Activated naive CD8-positive, alpha-beta T cell (primary cell): ENCODE data around the gene SPECC1L.
A peak's percentile ranks its signal among the peaks of the same experiment; 100 is the strongest.
"Not testable (repeated sequence)": the region's sequence is repeated elsewhere in the genome, so short reads cannot be mapped to it uniquely, and the experiment has no call there.

Source experiments
- H3K27ac Mint-ChIP-seq: one replicate; pipeline ENCODE4 v1.8.0; 2021; ENCODE audit warnings: mixed read lengths
- H3K27me3 Mint-ChIP-seq: one replicate; pipeline ENCODE4 v1.8.0; 2021; ENCODE audit warnings: mixed read lengths
- H3K36me3 Mint-ChIP-seq: one replicate; pipeline ENCODE4 v1.8.0; 2021; ENCODE audit warnings: mixed read lengths
- H3K4me1 Mint-ChIP-seq: one replicate; pipeline ENCODE4 v1.8.0; 2021; ENCODE audit warnings: low read depth, mixed read lengths
- H3K4me3 Mint-ChIP-seq: one replicate; pipeline ENCODE4 v1.8.0; 2021; ENCODE audit warnings: mild to moderate bottlenecking, mixed read lengths
- H3K9me3 Mint-ChIP-seq: one replicate; pipeline ENCODE4 v1.8.0; 2021; ENCODE audit warnings: low read depth, mixed read lengths

The SPECC1L gene

GRCh38 chr22:24259459-24259858 lies 11.2 kb upstream of the SPECC1L start:
- H3K27me3 Mint-ChIP-seq, H3K4me3 Mint-ChIP-seq, H3K36me3 Mint-ChIP-seq, H3K27ac Mint-ChIP-seq, H3K4me1 Mint-ChIP-seq, H3K9me3 Mint-ChIP-seq: not testable (repeated sequence)

- H3K9me3 Mint-ChIP-seq, H3K27ac Mint-ChIP-seq, H3K27me3 Mint-ChIP-seq, H3K4me1 Mint-ChIP-seq, H3K4me3 Mint-ChIP-seq, H3K36me3 Mint-ChIP-seq: not testable (repeated sequence)
Measured at GRCh38 chr22:24262185-24262749, 8.4 kb upstream of the SPECC1L start.

- H3K9me3 Mint-ChIP-seq, H3K27ac Mint-ChIP-seq, H3K4me3 Mint-ChIP-seq, H3K36me3 Mint-ChIP-seq, H3K4me1 Mint-ChIP-seq, H3K27me3 Mint-ChIP-seq: not testable (repeated sequence)
Measured at GRCh38 chr22:24263479-24263878, 7.2 kb upstream of the SPECC1L start.

GRCh38 chr22:24264329-24264896 lies 6.2 kb upstream of the SPECC1L start:
- not testable (repeated sequence) for H3K27ac Mint-ChIP-seq, H3K4me3 Mint-ChIP-seq, H3K36me3 Mint-ChIP-seq, H3K27me3 Mint-ChIP-seq, H3K4me1 Mint-ChIP-seq, H3K9me3 Mint-ChIP-seq

- Mint-ChIP-seq H3K4me3 (no peak overlapping the region), H3K27ac (no peak overlapping the region), H3K27me3 (no peaks in the 10 kb centered on the region), H3K9me3 (no peaks in the 10 kb centered on the region), H3K4me1 (peaks cover 2% of the 10 kb centered on the region), H3K36me3 (no peaks in the 10 kb centered on the region)
Measured at GRCh38 chr22:24265734-24266133, 4.9 kb upstream of the SPECC1L start.

GRCh38 chr22:24266495-24266894 lies 4.1 kb upstream of the SPECC1L start:
- H3K27me3 Mint-ChIP-seq, H3K4me1 Mint-ChIP-seq, H3K27ac Mint-ChIP-seq, H3K36me3 Mint-ChIP-seq, H3K9me3 Mint-ChIP-seq, H3K4me3 Mint-ChIP-seq: not testable (repeated sequence)

- H3K4me3 Mint-ChIP-seq: peak overlapping the region; percentile 88
- H3K27ac Mint-ChIP-seq: peak overlapping the region; percentile 85
- H3K27me3 Mint-ChIP-seq: no peaks in the 10 kb centered on the region
- peaks cover 2% of the 10 kb centered on the region for H3K36me3 Mint-ChIP-seq
- H3K4me1 Mint-ChIP-seq: peaks cover 35% of the 10 kb centered on the region
- H3K9me3 Mint-ChIP-seq: no peaks in the 10 kb centered on the region
Measured at GRCh38 chr22:24271386-24271854, 789 bp downstream of the SPECC1L start.

- not testable (repeated sequence) for H3K27me3 Mint-ChIP-seq, H3K9me3 Mint-ChIP-seq, H3K36me3 Mint-ChIP-seq
- Mint-ChIP-seq H3K27ac (peak overlapping the region; percentile 85), H3K4me3 (peak overlapping the region; percentile 88), H3K4me1 (peaks cover 44% of the 10 kb centered on the region)
Measured at GRCh38 chr22:24273031-24273430, 2.4 kb downstream of the SPECC1L start.

- not testable (repeated sequence) for H3K27ac Mint-ChIP-seq, H3K27me3 Mint-ChIP-seq, H3K4me3 Mint-ChIP-seq, H3K9me3 Mint-ChIP-seq, H3K36me3 Mint-ChIP-seq
- peaks cover 47% of the 10 kb centered on the region for H3K4me1 Mint-ChIP-seq
Measured at GRCh38 chr22:24273906-24274305, 3.3 kb downstream of the SPECC1L start.

- not testable (repeated sequence) for H3K9me3 Mint-ChIP-seq, H3K36me3 Mint-ChIP-seq, H3K4me3 Mint-ChIP-seq, H3K27me3 Mint-ChIP-seq
- peaks cover 53% of the 10 kb centered on the region for H3K4me1 Mint-ChIP-seq
- peak overlapping the region; percentile 58 for H3K27ac Mint-ChIP-seq
Measured at GRCh38 chr22:24274696-24275405, 4.2 kb downstream of the SPECC1L start.

GRCh38 chr22:24280363-24280762 lies 9.7 kb downstream of the SPECC1L start:
- not testable (repeated sequence) for H3K27me3 Mint-ChIP-seq, H3K27ac Mint-ChIP-seq, H3K4me3 Mint-ChIP-seq, H3K36me3 Mint-ChIP-seq, H3K9me3 Mint-ChIP-seq
- H3K4me1 Mint-ChIP-seq: peaks cover 61% of the 10 kb centered on the region

- Mint-ChIP-seq H3K36me3 (peaks cover 4% of the 10 kb centered on the region), H3K27me3 (no peaks in the 10 kb centered on the region), H3K27ac (no peak overlapping the region), H3K9me3 (no peaks in the 10 kb centered on the region), H3K4me3 (no peak overlapping the region), H3K4me1 (peaks cover 66% of the 10 kb centered on the region)
Measured at GRCh38 chr22:24282401-24282800, 11.8 kb downstream of the SPECC1L start.

- no peaks in the 10 kb centered on the region for H3K9me3 Mint-ChIP-seq
Measured at GRCh38 chr22:24284747-24285203, 14.1 kb downstream of the SPECC1L start.

GRCh38 chr22:24285245-24285644 lies 14.6 kb downstream of the SPECC1L start:
- peaks cover 4% of the 10 kb centered on the region for H3K36me3 Mint-ChIP-seq
- H3K27ac Mint-ChIP-seq: peak overlapping the region; percentile 84
- H3K27me3 Mint-ChIP-seq: no peaks in the 10 kb centered on the region
- H3K4me1 Mint-ChIP-seq: peaks cover 70% of the 10 kb centered on the region
- peak overlapping the region; percentile 15 for H3K4me3 Mint-ChIP-seq
- H3K9me3 Mint-ChIP-seq: no peaks in the 10 kb centered on the region

More at GRCh38 chr22:24284747-24285203, 14.1 kb downstream of the SPECC1L start:
- peaks cover 68% of the 10 kb centered on the region for H3K4me1 Mint-ChIP-seq
- H3K4me3 Mint-ChIP-seq: peak overlapping the region; percentile 15
- H3K27me3 Mint-ChIP-seq: no peaks in the 10 kb centered on the region
- peaks cover 4% of the 10 kb centered on the region for H3K36me3 Mint-ChIP-seq
- peak overlapping the region; percentile 84 for H3K27ac Mint-ChIP-seq

GRCh38 chr22:24287212-24287611 lies 16.6 kb downstream of the SPECC1L start:
- not testable (repeated sequence) for H3K36me3 Mint-ChIP-seq, H3K4me3 Mint-ChIP-seq, H3K27me3 Mint-ChIP-seq, H3K9me3 Mint-ChIP-seq, H3K27ac Mint-ChIP-seq
- H3K4me1 Mint-ChIP-seq: peaks cover 74% of the 10 kb centered on the region

- H3K27me3 Mint-ChIP-seq, H3K36me3 Mint-ChIP-seq, H3K27ac Mint-ChIP-seq, H3K4me3 Mint-ChIP-seq, H3K9me3 Mint-ChIP-seq: not testable (repeated sequence)
- peaks cover 71% of the 10 kb centered on the region for H3K4me1 Mint-ChIP-seq
Measured at GRCh38 chr22:24287801-24288200, 17.2 kb downstream of the SPECC1L start.
